Islet precursor cell (in vitro differentiated cells): ENCODE measurements around the gene TOMM20.
"Not testable (repeated sequence)": the region's sequence is repeated elsewhere in the genome, so short reads cannot be mapped to it uniquely, and the experiment has no call there.

Experiments used
- DNase-seq: peaks from one replicate; pipeline ENCODE4 v3.0.0-alpha.2; 2018

TOMM20 gene

DNA sequence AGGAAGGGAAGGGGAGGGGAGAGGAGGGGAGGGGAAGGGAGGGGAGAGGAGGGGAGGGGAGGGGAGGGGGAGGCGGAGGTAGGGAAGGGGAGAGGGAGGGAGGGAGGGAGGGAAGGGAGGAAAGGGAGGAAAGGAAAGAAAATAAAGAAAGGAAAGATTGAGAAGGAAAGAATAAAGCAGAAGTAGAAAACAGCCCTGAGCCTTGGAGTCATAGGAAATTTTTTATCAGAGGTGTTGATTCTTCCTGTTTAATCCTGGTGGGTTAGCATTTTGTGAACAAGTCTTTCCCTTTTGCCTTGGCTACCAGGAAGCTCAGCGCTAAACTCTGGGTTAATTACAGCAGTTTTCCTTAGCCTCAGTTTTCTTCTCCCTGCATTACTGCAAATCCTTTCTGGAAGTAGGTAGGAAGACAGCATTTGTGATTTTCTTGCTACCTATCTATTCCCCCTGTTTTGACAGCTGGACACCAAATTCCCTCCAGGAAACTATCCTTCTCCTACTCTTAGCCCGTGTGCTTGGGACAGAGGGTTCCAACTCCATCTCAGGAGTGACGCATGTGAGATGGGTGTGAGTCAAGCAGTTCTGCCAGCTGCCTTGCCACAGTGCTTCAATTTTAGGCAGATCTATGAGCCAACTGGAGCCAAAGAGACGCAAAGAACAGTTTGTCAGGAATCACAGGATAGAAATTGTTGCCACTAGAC is 26.9 kb downstream of the TOMM20 start:
- DNase-seq, result peak; percentile 32

GRCh38 chr1:235100194-235100772 is 28.4 kb downstream of the TOMM20 start:
- no peak for DNase-seq

DNA sequence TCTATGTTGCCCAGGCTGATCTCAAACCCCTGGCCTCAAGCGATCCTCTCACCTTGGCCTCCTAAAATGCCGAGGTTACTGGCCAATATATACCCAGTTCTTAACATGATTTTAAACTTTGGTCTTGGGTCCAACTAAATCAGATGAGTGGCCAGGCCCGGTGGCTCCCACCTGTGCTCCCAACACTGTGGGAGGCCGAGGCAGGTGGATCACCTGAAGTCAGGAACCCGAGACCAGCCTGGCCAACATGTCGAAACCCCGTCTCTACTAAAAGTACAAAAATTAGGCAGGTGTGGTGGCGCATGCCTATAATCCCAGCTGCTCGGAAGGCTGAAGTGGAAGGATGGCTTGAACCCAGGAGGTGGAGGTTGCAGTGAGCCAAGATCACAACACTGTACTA is 29.6 kb downstream of the TOMM20 start:
- no peak for DNase-seq

- peak; percentile 20 for DNase-seq
Observed at GRCh38 chr1:235098547-235098946, 30.1 kb downstream of the TOMM20 start.

DNA sequence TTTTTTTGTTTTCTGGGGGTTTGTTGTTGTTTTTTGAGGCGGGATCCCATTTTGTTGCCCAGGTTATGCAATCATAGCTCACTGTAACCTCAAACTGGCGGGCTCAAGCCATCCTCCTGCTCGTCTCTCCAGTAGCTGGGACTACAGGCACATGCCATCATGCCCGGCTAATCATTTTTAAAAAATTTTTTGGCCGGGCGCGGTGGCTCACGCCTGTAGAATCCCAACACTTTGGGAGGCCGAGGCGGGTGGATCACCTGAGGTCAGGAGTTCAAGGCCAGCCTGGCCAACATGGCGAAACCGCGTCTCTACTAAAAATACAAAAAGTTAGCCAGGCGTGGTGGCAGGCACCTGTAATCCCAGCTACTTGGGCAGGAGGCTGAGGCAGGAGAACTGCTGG is 31.1 kb downstream of the TOMM20 start:
- not testable (repeated sequence) for DNase-seq

DNA sequence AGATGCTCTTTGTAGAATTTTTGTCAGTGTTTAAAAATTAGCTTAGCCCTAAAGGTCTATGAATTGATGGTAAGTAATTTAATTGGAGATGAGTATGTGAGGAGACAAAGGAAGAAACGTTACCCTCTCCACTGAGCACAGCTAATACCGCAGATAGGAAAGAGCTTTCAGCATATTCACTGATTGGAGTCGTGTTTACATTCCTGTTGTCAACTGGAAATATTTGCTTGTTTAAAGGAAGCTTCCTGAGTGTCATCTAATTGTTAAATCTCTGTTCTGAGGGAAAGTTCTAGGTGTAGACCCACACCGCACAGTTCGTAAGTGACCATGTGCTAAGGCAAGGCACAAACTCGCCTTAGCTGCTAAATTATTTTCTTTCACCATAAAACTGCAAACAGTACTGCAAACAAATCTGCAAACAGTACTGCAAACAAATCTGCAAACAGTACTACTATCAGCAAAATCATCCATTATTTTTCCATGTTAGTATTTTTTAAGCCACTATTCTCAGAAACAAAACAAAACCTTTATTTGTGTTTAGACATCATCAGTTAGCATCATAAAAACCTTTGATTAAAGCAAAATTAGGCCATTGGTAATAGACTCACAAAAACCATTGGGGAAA is 32.6 kb downstream of the TOMM20 start:
- no peak for DNase-seq

DNA sequence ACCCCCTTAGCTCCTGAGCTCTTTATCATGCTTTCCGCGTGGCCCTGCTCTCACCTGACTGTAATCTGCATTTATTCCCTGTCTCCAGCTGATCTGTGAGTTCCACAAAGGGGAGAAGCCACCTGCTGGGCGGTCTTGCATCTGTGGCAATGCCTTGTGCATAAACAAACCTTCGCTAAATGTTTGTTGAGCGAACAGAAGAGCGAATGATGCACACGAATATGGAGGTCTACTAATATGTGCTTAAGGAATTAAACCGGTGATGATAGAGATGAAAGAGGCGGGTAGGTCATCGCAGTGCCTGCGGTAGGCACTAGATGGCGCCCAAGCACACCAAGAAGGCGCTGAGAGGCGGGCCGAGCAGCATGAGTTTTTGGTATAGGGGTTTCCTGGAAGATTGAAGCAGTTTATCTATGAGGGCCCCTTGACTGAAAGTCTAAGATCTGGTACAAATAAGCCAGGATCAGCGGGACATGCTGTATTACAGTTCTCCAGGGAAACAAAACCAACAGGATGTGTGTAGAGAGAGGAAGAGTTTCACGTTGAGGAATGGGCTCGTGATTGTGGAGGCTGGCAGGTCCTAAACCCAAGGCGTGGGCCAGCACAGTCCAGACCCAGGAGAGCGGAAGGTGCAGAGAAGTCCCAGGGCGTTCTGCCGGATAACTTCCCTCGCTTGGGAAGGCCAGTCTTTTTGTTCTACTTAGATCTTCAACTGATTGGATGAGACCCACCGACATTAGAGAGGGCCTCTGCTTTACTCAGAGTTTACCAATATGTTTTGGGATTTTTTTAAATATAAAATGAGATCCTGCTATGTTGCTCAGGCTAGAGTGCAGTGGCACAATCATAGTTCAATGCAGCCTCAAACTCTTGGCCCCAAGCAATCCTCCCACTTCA is 34.7 kb downstream of the TOMM20 start:
- peak; percentile 83 for DNase-seq

DNA sequence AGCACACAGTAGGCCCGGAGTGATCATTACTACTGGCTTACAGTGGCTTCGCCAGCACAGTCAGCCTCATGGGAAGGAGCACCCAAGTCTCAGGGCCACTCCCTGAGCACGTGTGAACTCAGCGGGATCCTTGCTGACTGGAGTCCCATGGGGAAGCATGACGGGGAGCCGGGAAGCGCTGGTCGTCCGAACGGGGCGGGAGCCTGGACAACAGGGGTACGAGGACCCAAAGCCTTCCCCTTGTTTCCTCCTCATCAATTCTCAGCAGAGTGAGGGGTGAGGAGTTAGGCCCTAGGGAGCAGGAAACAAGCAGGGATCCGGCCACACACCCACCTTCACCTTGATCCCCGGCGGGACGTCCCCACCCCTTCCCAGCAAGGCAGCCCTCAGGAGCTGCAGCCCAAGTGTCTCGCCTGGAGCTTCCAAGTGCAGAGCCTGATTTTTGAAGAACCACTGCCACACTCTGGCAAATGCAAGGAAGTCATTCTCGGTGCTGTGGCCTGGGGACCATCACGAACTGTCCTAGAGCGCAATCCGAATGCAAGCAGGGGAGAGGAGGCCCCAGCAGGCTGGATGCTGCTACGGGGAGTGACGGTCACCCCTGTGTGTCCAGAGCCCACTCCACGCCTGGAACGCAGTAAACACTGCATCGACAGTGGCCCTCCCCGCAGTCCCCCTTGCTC is 35.5 kb downstream of the TOMM20 start:
- peak; percentile 93 for DNase-seq

- DNase-seq, result not testable (repeated sequence)
Observed at GRCh38 chr1:235092415-235092814, 36.2 kb downstream of the TOMM20 start.

DNA sequence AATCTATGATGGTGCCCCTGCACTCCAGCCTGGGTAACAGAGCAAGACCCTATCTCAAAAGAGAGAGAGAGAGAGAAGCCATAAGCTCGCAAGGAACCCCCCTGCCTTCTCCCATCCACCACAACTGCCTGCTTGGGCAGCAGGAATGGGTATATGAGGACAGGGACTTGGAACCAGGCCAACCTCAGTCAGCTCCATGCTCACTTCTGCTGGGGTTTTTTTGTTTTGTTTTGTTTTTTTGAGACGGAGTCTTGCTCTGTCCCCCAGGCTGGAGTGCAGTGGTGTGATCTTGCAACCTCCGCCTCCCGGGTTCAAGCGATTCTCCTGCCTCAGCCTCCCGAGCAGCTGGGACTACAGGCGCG is 36.6 kb downstream of the TOMM20 start:
- DNase-seq, result not testable (repeated sequence)

GRCh38 chr1:235091319-235092044 is 37.2 kb downstream of the TOMM20 start:
- not testable (repeated sequence) for DNase-seq

GRCh38 chr1:235090406-235091069 is 38.1 kb downstream of the TOMM20 start:
- peak; percentile 96 for DNase-seq

DNA sequence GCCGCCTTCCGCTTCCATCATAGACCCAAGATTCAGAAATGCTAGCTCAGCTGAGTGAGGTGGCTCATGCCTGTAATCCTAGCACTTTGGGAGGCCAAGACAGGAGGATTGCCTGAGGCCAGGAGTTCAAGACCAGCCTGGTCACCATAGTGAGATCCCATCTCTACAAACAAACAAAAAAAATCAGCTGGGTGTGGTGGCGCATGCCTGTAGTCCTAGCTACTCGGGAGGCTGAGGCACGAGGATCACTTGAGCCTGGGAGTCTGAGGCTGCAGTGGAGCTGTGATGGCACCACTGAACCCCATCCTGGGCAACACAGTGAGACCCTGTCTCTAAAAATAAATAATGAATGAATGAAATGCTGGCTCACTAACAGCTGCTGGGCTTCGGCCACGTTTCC is 39.7 kb downstream of the TOMM20 start:
- no peak for DNase-seq

GRCh38 chr1:235088430-235088829 is 40.2 kb downstream of the TOMM20 start:
- DNase-seq, result no peak

DNA sequence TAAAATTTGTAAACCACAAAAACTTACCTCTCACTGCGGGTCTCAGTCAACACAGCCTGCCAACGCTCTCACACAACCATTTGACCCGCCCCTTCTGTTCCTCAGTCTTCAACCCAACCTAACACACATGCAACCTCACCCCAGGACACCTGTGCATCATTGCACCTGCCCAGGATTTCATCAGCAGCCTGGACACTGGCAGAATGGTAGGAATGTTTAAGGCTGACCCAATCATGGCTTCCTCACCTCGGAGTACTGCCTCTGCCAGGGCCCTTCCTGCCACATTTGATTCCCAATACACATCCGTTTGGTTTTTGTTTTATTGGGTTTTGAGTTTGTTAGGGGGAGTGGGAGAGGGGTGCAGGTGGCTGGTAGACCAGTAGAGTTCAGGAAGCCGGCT is 40.7 kb downstream of the TOMM20 start:
- no peak for DNase-seq

DNA sequence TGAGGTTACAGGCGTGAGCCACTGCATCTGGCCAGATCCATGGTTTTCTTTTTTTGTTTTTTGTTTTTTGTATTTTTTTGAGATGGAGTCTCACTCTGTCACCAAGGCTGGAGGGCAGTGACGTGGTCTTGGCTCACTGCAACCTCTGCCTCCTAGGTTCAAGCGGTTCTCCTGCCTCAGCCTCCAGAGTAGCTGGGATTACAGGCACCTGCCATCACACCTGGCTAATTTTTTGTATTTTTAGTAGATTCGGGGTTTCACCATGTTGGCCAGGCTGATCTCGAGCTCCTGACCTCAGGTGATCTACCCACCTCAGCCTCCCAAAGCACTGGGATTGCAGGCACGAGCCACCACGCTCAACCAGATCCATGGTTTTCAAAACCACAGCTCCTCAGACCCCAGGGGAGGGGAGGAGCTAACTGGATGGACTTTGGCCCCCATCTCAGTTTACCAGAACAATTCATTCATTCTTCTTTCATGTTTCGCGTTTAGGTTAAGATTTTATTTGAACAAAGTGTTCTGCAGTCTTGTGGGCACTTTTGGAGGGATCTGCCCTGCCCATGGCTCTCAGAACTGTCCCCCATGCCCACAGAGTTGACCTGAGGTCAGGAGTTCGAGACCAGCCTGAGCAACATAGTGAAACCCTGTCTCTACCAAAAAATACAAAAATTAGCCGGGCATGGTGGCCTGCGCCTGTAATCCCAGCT is 43.1 kb downstream of the TOMM20 start:
- DNase-seq, result not testable (repeated sequence)

GRCh38 chr1:235080788-235081187 is 47.8 kb downstream of the TOMM20 start:
- DNase-seq, result not testable (repeated sequence)

GRCh38 chr1:235080297-235080657 is 48.4 kb downstream of the TOMM20 start:
- not testable (repeated sequence) for DNase-seq

DNA sequence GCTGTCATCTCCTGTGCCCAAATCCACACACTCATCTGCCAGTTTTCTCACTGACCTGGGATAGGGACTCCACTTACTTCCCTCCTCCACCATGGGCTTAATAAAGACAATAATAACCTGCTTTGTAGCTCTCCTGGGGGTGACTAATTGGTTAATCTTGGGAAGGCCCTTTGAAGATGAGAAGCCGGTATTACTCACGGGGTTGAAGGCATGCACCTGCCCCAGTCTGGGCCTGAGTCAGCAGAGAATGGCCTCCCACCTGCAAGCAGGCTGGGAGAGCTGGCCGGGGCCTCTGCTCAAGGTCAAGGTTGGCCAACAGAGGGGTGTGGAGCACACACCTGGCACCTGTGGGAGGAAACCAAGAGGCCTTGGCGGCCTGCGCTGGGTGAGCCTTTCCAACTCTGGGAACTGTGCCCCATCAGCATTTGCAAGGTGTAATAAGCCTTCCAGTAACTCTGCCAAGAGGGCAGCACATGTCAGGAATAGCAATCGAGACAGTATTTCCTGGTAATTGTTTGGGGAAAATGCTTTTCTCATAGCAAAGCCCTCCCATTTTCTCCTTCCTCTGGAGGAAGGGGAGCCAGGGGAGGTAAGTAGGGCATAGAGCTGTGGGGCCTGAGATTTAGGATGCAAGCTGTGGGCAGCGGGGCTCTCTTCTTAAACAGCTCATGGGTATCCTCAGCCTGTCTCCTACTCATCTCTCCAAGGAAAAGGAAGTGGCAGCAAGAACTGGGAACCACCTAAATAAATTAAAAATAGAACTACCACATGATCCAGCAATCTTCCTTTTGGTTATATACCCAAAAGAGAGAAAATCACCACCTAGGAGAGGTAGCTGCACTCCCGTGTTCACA is 49.0 kb downstream of the TOMM20 start:
- DNase-seq, result peak; percentile 90
